ENCODE measurements around the gene WDR27.

The WDR27 gene

DNA sequence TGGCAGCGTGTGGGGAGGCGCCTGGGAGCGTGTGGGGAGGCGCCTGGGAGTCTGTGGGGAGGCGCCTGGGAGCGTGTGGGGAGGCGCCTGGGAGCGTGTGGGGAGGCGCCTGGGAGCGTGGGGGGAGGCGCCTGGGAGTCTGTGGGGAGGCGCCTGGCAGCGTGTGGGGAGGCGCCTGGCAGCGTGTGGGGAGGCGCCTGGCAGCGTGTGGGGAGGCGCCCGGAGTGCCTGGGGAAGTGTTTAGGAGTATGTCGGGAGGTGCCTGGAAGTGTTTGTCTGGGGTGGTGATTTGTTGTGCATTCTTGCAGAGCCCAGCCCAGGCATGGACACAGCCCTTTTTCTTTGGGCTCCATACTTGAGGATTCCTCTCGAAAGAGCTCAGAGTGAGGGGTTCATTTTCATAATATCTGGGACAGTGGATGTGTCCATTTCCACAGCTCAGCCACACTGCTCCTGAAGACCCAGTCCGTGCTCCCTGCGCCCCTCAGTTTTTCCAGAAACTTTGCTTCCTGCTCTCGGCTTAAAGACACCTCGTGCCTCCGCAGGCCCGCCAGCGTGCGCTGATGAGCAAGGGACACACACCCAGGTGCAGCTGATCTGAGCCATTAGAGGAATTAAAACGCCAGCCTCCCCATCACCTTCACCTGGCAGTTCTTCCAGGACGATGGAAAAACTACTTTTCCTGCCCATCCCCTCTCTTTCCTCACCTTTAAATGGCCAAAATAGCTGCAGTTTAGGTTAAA, 276.0 kb downstream of the WDR27 start:
- no peak for DNase-seq

DNA sequence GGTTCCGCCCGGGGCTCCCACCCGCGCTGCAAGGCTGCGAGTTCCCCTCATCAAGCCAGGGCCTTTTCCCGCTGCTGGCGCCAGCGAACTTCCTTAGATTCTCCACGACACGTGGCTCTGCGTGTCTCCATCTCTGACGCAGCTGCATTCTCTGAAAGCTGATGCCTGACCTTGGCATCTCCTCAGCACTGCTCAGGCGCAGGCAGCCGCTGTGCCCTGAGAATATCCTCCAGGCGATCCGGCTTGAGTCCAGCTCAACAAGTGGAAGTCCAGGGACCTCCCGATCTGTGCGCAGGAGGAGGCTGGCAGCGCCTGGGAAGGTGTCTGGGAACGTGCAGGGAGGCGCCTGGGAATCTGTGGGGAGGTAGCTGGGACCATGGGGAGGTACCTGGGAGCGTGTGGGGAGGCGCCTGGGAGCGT, 277.0 kb downstream of the WDR27 start:
- DNase-seq: no peak

DNA sequence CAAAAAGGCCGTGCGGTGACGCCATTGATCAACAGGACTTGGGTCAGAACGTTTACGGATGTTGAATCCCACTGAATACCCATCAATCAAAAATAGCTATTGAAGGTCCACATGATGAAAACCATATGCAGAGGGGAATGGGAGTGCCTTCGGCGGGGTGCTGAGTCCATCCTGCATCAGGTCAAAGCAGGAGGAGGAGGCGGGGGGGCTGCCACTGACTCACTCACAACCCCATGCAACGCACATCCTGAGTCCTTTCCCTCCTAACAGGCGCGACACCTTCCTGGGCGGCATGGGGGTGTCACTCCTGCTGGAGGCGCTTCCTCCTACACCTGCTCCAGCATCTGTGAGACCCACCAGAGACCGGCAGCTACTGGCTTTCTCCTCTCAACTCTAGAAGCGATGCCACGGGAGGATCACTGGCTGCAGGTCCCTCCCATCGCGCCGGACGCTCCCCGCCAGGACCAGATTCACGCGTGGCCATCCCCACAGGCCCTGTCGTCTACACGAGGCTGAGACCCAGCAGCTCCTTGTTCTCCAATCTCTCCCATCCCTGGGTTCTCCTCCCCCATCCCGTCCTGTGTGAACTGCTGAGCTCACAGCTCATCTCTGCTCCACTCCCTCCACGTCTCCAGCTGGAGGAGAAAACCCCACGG, 277.6 kb downstream of the WDR27 start:
- no peak for DNase-seq

DNA sequence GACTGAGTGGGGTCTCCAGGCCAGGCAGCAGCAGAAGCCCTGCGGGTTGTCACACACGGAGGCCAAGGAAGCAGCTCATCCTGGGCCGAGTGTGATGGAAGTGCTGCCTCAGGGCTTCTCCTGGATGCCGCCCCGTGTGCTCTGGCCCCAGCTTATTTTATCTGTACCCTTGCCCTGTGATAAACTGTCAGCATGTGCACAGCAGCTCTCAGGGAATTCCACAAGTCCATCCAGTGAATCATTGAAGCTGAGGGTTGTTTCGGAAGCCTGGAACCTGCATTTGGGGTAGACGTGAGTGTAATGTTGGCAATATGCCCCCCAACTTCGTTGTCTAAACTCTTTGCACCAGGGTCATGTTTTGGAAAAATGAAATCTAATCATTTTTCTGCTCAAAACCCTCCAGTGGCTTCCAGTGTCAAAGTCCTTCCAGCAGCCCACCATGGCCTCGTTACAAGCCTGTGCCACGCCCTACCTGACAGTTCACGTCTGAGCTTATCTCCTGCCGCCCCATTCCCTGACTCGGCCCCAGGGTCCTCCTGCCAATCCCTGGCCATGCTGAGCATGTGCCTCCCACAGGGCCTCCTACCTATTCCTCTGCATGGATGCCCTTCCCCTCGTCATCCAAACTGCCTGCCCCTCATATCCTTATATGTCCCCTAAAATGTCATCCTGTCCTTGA, 280.1 kb downstream of the WDR27 start:
- no peak for DNase-seq

DNA sequence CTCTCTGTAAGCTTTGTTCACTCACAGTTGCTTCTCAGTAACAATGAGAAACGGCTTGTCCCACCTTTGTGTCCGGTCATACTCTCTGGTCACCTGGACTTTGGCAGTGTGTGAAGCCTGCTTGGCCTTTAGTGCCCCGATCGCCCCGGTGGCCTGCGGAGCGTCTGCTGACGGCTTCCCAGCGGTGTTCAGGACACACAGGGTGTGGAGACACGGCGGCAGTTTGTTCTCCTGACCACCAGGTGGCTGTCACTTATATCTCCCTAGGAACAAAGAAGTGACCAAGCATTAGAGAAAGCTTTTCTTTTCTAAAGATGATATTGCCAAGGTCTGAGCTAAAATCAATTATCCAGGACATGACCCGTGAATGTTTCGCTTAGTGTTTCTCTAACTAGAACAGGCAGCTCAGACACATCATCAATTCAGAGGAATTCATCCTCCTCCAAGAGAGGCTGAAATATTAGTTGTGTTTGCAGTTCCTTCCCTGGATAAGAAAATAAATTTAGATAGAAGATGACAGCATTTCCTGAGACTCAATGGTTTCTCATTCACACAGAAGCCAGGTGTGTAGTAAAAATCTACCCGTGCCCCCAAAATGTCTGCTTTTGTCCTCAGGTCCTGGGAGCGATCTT, 280.8 kb downstream of the WDR27 start:
- no peak for DNase-seq

DNA sequence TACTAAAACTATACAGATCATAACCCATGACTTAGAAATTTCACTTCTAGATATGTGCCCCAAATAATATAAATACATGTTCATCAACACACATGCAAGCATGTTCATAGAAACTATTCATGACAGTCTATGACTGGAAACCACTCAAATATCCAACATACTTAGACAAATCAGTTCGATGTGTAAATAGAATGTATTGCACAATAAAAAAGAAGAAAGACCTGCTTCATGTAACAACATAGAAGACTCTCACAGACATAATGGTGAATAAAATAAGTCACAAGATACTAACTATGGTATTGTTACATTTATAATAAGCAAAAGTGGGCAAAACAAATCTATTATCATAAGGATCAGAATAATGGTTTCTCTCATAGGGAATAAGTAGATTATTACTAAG, 284.7 kb downstream of the WDR27 start:
- DNase-seq: no peak

DNA sequence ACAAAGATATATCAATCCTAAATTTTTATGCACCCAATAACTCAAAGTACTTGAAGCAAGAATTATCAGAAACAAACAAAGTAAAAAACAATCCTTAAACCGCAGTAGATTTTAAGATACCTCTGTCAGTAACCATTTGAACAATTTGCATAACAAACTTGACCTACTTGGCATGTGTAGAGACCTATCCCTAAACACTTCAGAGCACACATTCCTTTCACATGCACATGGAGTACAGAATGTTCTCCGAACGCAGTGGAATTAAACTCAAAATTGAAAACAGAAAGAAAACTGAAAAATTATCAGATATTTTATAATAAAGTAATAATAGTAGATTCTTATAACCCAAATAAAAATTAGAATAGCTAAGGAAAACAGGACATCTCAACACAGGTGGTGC, 285.6 kb downstream of the WDR27 start:
- no peak for DNase-seq

DNA sequence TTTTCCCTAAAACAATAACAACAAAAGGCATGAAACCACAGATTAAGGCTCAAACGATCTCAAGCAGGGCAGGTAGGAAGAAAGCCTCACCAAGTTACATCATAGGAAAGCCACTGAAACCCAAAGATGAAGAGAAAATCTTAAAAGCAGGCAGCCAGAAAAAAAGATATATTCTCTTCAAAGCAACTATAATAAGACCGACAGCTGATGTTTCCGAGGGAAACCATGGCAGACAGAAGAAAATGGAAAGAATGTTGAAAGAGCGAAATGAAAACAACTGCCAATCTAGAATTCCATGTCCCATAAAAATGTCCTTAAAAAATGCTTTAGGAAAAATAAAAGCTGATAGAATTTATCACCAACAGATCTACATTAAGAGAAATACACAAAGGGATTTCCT, 286.6 kb downstream of the WDR27 start:
- DNase-seq: no peak

DNA sequence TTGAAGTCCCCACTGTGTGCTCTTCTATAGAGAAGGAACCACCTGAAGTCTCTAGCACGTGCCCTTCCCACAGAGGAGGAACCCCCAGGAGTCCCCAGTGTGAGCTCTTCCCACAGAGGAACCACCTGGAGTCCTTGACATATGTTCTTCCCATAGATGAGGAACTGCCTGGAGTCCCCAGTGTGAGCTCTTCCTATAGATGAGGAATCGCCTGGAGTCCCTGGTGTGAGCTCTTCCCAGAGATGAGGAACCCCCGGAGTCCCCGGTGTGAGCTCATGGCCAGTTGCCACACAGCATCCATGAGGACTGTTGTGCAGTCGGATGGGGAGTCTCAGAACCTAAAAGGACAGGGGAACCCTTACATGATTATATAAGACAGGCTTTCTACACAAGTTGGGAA, 290.1 kb downstream of the WDR27 start:
- no peak for DNase-seq

DNA sequence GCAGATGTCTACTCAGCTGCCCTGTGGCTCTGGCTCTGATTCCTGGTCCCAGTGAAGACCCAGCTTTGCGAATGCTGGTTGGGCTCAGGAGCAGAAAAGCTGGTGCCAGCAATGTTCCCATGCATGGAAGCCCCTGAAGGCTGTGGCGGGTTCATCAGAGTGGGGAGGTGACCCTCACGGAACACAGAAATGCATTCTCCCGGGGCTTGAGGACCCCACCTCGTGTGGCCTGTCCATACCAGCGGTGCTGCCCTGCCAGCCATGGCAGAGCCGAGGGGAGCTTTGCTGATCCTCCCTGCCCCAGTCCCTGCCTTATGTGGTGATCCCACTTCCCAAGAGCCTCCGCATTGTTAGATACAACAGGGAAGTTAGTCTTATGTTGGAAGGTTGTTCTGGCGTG, 290.5 kb downstream of the WDR27 start:
- no peak for DNase-seq

DNA sequence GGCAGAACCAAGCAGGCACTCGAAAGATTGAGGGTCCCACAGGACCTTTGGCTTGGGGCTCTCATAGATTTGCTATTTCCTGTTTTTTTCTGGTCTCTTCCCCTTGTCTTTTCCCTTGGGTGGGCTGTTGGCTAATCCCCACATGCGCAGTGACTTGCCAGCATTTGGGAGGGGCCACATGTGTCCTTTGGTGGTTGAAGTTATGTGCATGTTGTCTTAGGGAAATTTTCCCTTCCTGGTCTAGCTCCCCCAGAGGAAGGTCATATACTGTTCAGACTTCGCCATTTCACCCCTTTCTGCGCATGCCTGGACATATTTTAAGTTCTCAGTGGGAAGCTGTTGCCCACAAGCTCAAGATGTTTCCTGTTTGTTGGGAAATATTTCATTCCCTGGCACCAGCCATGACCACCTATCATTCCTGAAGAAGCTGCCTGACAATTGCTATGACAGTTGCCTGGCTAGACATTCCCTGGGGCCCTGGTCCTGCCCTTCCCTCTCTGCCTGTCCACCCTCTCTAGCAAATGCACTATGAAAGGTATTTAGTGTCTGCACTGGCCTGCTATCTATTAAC, 292.0 kb downstream of the WDR27 start:
- no peak for DNase-seq

DNA sequence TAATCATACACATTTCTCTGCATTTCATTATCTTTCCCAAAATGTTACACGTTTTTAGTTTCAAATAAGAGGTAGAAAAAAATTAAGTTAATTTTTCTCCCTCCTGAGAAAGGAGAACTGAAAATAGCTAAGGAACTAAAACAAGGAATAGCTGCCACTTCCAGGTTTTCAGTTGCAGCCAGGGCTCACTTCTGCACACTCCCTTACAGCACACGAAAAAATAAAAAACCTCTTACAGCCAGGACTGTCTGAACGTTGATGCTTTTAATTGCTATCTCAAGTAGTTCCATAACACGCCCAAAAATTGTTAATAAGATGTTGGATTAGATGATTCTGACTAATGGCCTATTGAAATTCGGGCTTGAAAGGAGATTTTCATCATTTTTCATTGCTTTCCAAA, 294.5 kb downstream of the WDR27 start:
- DNase-seq: no peak

All from NCI-H524 treated with DMSO at 0.1 percent for 48 hours (cell line).